Calu3 (cell line): Measurements from ENCODE around the gene SFXN4. TPM values are rescaled to one million over a fixed set of nuclear protein-coding genes. Genes with fewer than 3 reads are reported as not detected.

Experiments
- BruUV-seq: library from RNA; stranded (reverse); fragments of 400-500 nt; replicated peaks from 2 replicates; lab custom pipeline; 2021; lab: Mats Ljungman, UMichigan
- CTCF ChIA-PET: fragments of 300-600 bp; sonication (Branson Sonifier 250); formaldehyde crosslinking; loops from one replicate; lab custom pipeline; 2022; ENCODE audit warnings: antibody characterized with exemption; lab: Charles Lee
- DNase-seq: peaks from one replicate; pipeline ENCODE4 v3.0.0; 2022
- H3K27ac Mint-ChIP-seq: one replicate; pipeline ENCODE4 v1.8.0; 2022; ENCODE audit warnings: mixed read lengths; ENCODE audit not compliant: unreplicated experiment
- H3K27me3 Mint-ChIP-seq: one replicate; pipeline ENCODE4 v1.8.0; 2022; ENCODE audit warnings: mixed read lengths; ENCODE audit not compliant: unreplicated experiment
- H3K36me3 Mint-ChIP-seq: one replicate; pipeline ENCODE4 v1.8.0; 2022; ENCODE audit warnings: mild to moderate bottlenecking, moderate library complexity, mixed read lengths; ENCODE audit not compliant: insufficient read depth, unreplicated experiment
- H3K4me1 Mint-ChIP-seq: one replicate; pipeline ENCODE4 v1.8.0; 2022; ENCODE audit warnings: mild to moderate bottlenecking, low read depth, mixed read lengths; ENCODE audit not compliant: unreplicated experiment
- H3K4me3 Mint-ChIP-seq: one replicate; pipeline ENCODE4 v1.8.0; 2022; ENCODE audit warnings: mild to moderate bottlenecking, low read depth, moderate library complexity, mixed read lengths; ENCODE audit not compliant: unreplicated experiment
- H3K9me3 Mint-ChIP-seq: one replicate; pipeline ENCODE4 v1.8.0; 2022; ENCODE audit warnings: low read depth, mixed read lengths; ENCODE audit not compliant: unreplicated experiment
- intact Hi-C: fragments of 100-400 bp; cut with micrococcal nuclease; formaldehyde crosslinking; loops from one replicate; pipeline ENCODE4 v1.10.0; 2022; ENCODE audit not compliant: unreplicated experiment
- total RNA-seq: library from RNA; stranded (reverse); gene quantifications from 2 replicates; pipeline ENCODE4 v1.2.3, GENCODE V29; 2022
- TF ChIP-seq, protein P1 (sequence below): fragments of 200-600 bp; IDR thresholded peaks from one replicate; pipeline ENCODE4 v1.8.0; 2022; ENCODE audit warnings: antibody characterized with exemption; ENCODE audit not compliant: unreplicated experiment

SFXN4 gene
- total RNA-seq, 1 experiment from 2014 or later, result 19.9 TPM

DNA sequence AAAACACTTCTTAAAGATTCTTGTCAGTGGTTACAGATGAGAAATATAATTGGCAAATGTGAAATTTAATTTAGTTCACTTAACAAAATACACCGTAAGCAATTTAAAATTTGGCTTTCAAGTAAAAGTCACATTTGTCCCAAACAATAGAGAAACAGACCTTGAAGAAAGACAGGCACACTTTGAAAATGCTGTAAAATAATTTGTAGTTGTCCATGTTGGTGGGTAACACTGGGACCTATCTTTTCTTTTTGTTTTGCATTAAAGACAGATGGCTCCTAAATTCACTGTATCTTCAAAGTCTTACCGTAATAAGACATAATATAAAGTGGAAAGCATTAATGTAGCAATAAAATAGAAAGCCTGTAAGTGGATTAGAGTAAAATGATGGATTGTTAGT is 45.1 kb upstream of the SFXN4 start:
- H3K27ac Mint-ChIP-seq, result no peak overlapping the region
- no TSS peak for BruUV-seq

DNA sequence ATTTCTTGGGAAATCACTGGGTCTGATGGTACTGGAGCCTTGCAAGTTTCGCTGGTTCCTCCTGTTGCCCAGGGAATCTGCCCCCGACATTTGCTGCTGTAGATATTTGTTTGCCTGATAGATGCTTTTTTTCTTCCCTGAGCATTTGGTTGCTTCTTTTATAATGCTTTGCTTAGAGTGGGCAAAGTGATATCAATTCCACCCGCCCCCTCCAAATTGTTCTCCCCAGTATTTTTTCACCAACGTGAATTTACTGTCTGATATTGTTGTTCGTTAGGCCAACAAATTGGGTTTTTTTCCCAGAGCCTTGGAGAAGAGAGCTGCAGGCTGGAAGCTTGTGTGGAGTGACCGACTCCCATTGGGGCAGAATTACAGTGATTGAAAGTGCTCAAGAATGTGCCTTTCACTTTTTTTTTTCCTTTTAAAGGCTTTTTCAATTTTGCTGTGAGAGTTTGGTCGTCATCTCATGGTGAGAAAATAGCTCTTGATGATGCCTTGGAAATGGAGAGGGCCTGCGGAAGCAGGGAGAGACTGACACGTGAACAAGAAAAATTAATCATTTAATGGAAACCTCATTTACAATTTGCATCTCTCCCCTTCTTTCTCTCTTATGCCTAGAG is 44.3 kb upstream of the SFXN4 start:
- CTCF ChIA-PET, result interaction anchor here (0.6 to 1.4 kb wide), 4 partner anchors 10 to 213 kb away, joined by 3 to 7 read pairs (median 4); no protein-coding TSS in a partner anchor
- no peak overlapping the region for H3K27ac Mint-ChIP-seq
- H3K9me3 Mint-ChIP-seq, result no peaks in the 10 kb centered on the region
- BruUV-seq, result no TSS peak
- peak overlapping the region; percentile 83 for H3K4me3 Mint-ChIP-seq
- H3K36me3 Mint-ChIP-seq, result peaks cover 26% of the 10 kb centered on the region
- peaks cover 19% of the 10 kb centered on the region for H3K4me1 Mint-ChIP-seq
- TF ChIP-seq, protein P1, sequence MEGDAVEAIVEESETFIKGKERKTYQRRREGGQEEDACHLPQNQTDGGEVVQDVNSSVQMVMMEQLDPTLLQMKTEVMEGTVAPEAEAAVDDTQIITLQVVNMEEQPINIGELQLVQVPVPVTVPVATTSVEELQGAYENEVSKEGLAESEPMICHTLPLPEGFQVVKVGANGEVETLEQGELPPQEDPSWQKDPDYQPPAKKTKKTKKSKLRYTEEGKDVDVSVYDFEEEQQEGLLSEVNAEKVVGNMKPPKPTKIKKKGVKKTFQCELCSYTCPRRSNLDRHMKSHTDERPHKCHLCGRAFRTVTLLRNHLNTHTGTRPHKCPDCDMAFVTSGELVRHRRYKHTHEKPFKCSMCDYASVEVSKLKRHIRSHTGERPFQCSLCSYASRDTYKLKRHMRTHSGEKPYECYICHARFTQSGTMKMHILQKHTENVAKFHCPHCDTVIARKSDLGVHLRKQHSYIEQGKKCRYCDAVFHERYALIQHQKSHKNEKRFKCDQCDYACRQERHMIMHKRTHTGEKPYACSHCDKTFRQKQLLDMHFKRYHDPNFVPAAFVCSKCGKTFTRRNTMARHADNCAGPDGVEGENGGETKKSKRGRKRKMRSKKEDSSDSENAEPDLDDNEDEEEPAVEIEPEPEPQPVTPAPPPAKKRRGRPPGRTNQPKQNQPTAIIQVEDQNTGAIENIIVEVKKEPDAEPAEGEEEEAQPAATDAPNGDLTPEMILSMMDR, result no peak
- peaks cover 8% of the 10 kb centered on the region for H3K27me3 Mint-ChIP-seq
- intact Hi-C loops, result loop anchor here (10.0 kb wide), 1 partner anchor 65 kb away; no protein-coding TSS in a partner anchor
- no peak for DNase-seq

More for the DNA sequence above, 45.1 kb upstream of the SFXN4 start:
- Mint-ChIP-seq H3K4me3 (no peak overlapping the region), H3K27me3 (peaks cover 8% of the 10 kb centered on the region), H3K36me3 (peaks cover 26% of the 10 kb centered on the region), H3K9me3 (no peaks in the 10 kb centered on the region), H3K4me1 (peaks cover 19% of the 10 kb centered on the region)
- intact Hi-C loops, result no loop called here
- CTCF ChIA-PET, result no interaction called here
- DNase-seq, result no peak
- TF ChIP-seq, protein P1, result no peak

DNA sequence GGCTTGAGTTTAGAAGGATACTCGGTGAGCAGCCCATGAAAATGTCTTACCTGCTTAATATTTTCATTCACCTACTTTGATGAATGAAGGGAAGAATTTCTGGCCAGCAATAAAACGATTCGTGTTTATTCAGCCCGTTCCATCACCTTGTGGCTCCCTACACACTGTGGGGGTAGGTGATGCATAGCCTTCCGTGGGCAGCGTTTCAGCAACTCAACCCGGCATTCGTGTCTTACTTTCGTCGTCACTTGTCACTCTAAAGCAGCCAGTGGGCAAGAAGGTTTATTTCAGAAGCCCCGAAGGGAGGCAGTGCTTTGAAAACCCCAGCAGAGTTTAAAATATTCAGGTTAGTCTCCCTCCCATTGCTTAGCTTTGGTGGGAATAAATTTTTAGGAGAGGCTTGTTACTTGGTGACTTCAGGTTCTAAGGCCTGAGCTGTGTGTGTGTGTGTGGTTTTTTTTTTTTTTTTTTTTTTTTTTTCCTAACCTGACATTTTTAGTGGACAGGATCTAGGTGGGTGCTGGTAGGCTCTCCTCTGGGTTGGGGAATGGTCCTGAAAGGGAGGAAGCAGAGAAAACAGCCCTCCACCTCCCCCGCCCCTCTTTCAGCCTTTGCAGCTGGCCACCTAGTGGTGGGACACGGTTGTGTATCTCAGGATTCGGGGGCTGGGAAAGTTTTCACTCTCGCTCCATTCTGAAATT is 43.7 kb upstream of the SFXN4 start:
- H3K27ac Mint-ChIP-seq, result no peak overlapping the region
- H3K4me3 Mint-ChIP-seq, result peak overlapping the region; percentile 83
- peak; percentile 57 for DNase-seq
- H3K36me3 Mint-ChIP-seq, result peaks cover 26% of the 10 kb centered on the region
- H3K27me3 Mint-ChIP-seq, result peaks cover 8% of the 10 kb centered on the region
- CTCF ChIA-PET, result interaction anchor here (0.5 to 1.4 kb wide), 6 partner anchors 10 to 281 kb away, joined by 3 to 7 read pairs (median 4); no protein-coding TSS in a partner anchor
- TF ChIP-seq, protein P1, result peak; percentile 71
- no peaks in the 10 kb centered on the region for H3K9me3 Mint-ChIP-seq
- intact Hi-C loops, result loop anchor here (10.0 kb wide), 1 partner anchor 66 kb away; no protein-coding TSS in a partner anchor
- TSS peak; percentile 33 for BruUV-seq
- H3K4me1 Mint-ChIP-seq, result peaks cover 19% of the 10 kb centered on the region

DNA sequence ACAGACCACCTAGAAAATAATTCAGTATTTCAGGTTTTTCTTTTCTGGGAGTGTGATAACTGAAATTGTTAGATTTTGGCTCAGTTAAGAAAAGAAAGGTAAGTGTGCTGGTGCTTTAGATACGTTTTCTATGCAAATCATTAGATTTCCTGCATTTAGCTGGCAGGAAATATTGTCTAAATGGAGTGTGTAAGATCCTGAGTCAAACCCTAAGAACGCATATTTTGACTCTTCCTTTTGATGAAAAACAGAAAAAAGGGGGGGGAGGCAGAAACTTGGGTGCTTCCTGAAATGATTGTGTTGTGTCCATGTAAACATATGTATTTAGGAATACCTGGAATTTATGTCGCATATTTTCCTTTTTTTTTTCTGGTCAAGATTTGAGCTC is 43.0 kb upstream of the SFXN4 start:
- BruUV-seq, result no TSS peak
- Mint-ChIP-seq H3K4me1 (peaks cover 19% of the 10 kb centered on the region), H3K4me3 (peak overlapping the region; percentile 83), H3K36me3 (peaks cover 26% of the 10 kb centered on the region), H3K27ac (no peak overlapping the region), H3K27me3 (peaks cover 8% of the 10 kb centered on the region), H3K9me3 (no peaks in the 10 kb centered on the region)
- no peak for DNase-seq
- CTCF ChIA-PET, result interaction anchor here (0.5 to 0.6 kb wide), 3 partner anchors 71 to 337 kb away, joined by 3 to 7 read pairs (median 3); no protein-coding TSS in a partner anchor
- intact Hi-C loops, result loop anchor here (10.0 kb wide), 1 partner anchor 66 kb away; no protein-coding TSS in a partner anchor
- TF ChIP-seq, protein P1, result no peak
